PC-3 (cell line): ENCODE measurements around the gene MKLN1.

Source experiments
- CTCF ChIP-seq: fragments of 300-600 bp; sonication (generic); conservative IDR thresholded peaks from 2 replicates; pipeline ENCODE4 v1.5.1; 2017; ENCODE audit warnings: antibody characterized with exemption, low read depth, mild to moderate bottlenecking, low read length
- EZH2 ChIP-seq: fragments of 300-600 bp; sonication (generic); IDR thresholded peaks from one replicate; pipeline ENCODE4 v1.6.1; 2017; ENCODE audit warnings: antibody characterized with exemption, mild to moderate bottlenecking, low read length; ENCODE audit not compliant: unreplicated experiment
- EZH2phosphoT487 ChIP-seq: fragments of 300-600 bp; sonication (generic); IDR thresholded peaks from 2 replicates; pipeline ENCODE4 v1.6.1; 2018; ENCODE audit warnings: mild to moderate bottlenecking, antibody characterized with exemption, low read length, borderline replicate concordance

GRCh38 chr7:131431756-131432155, 104.1 kb downstream of the MKLN1 start:
- no peak for TF ChIP-seq CTCF
- TF ChIP-seq EZH2: no peak
- TF ChIP-seq EZH2phosphoT487: no peak
